ENCODE results near the gene MSI2. TPM values are rescaled to one million over a fixed set of nuclear protein-coding genes. Genes with fewer than 3 reads are reported as not detected.

Gene MSI2
- total RNA-seq, 1 experiment from 2014 or later: 174 TPM

DNA sequence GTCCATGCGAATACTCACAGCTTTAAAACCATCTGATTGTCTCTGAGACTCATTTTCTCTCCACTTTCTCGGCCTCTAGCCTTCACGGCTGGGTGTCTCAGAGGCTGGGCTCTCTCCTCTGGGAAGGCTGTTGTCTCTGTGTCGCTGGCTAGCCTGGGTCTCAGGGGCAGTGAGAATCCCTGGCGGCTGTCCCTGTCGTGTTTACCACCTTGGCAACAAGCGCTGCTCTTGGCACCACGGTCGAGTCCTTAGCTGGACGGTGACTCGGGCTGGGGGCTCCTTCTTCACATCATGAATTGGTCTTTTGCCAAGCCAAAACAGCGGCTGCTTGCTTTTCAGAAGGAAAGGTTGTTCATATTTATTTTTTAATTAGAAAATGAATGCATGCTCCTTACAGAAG lies 81.1 kb downstream of the MSI2 start:
- H3K4me3 ChIP-seq (ENCODE audit: low read depth, low read length): no peak overlapping the region
- BruUV-seq (replicated peaks): no TSS peak
- H3K9me3 ChIP-seq: no peaks in the 10 kb centered on the region
- no peaks in the 10 kb centered on the region for H3K27me3 ChIP-seq (replicated peaks; ENCODE audit: control insufficient read depth, insufficient read depth, low read length)
- Mint-ChIP-seq H3K4me3 (ENCODE audit: unreplicated experiment) (no peak overlapping the region), H3K4me1 (ENCODE audit: low read depth, unreplicated experiment) (peaks cover 10% of the 10 kb centered on the region), H3K27ac (ENCODE audit: unreplicated experiment) (no peak overlapping the region), H3K36me3 (ENCODE audit: insufficient read depth, unreplicated experiment) (peaks cover 48% of the 10 kb centered on the region), H3K9me3 (ENCODE audit: unreplicated experiment) (peaks cover 9% of the 10 kb centered on the region), H3K27me3 (ENCODE audit: insufficient read depth, unreplicated experiment) (no peaks in the 10 kb centered on the region)
- peaks cover 4% of the 10 kb centered on the region for H3K36me3 ChIP-seq (ENCODE audit: control insufficient read depth, insufficient read depth, low read length)
- H3K4me1 ChIP-seq: no peaks in the 10 kb centered on the region
- ChIA-PET CTCF (interaction anchor here (1.3 kb wide), 1 partner anchor 94 kb away, joined by 3 read pairs; no protein-coding TSS in a partner anchor), POLR2A (no interaction called here)
- intact Hi-C loops (cut with micrococcal nuclease; ENCODE audit: unreplicated experiment): no loop called here
- no peak for DNase-seq
- no peak for TF ChIP-seq CTCF (IDR thresholded peaks at IDR 0.05; ENCODE audit: insufficient read depth in 1 of 2, low read depth in 1 of 2, low read length in 1 of 2, severe bottlenecking in 1 of 2, unreplicated experiment in 1 of 2)

GRCh38 chr17:57338257-57338914 lies 82.1 kb downstream of the MSI2 start:
- ChIA-PET POLR2A (no interaction called here), CTCF (no interaction called here)
- Histone ChIP-seq H3K27me3 (replicated peaks; ENCODE audit: control insufficient read depth, insufficient read depth, low read length) (no peaks in the 10 kb centered on the region), H3K36me3 (ENCODE audit: control insufficient read depth, insufficient read depth, low read length) (peaks cover 4% of the 10 kb centered on the region), H3K4me3 (ENCODE audit: low read depth, low read length) (no peak overlapping the region), H3K4me1 (no peaks in the 10 kb centered on the region; the same call in 1 of the 2 replicates), H3K9me3 (no peaks in the 10 kb centered on the region)
- Mint-ChIP-seq H3K36me3 (ENCODE audit: insufficient read depth, unreplicated experiment) (peaks cover 48% of the 10 kb centered on the region), H3K9me3 (ENCODE audit: unreplicated experiment) (peaks cover 9% of the 10 kb centered on the region), H3K27ac (ENCODE audit: unreplicated experiment) (no peak overlapping the region), H3K4me3 (ENCODE audit: unreplicated experiment) (no peak overlapping the region), H3K4me1 (ENCODE audit: low read depth, unreplicated experiment) (peaks cover 14% of the 10 kb centered on the region), H3K27me3 (ENCODE audit: insufficient read depth, unreplicated experiment) (no peaks in the 10 kb centered on the region)
- DNase-seq: no peak
- intact Hi-C loops (cut with micrococcal nuclease; ENCODE audit: unreplicated experiment): no loop called here
- TF ChIP-seq CTCF (IDR thresholded peaks at IDR 0.05; ENCODE audit: insufficient read depth in 1 of 2, low read depth in 1 of 2, low read length in 1 of 2, severe bottlenecking in 1 of 2, unreplicated experiment in 1 of 2): no peak
- no TSS peak for BruUV-seq (replicated peaks)

- H3K4me1 ChIP-seq: no peaks in the 10 kb centered on the region; the same call in 1 of the 2 replicates
- Mint-ChIP-seq H3K4me1 (ENCODE audit: low read depth, unreplicated experiment) (peaks cover 25% of the 10 kb centered on the region), H3K36me3 (ENCODE audit: insufficient read depth, unreplicated experiment) (peaks cover 35% of the 10 kb centered on the region), H3K4me3 (ENCODE audit: unreplicated experiment) (no peak overlapping the region), H3K27me3 (ENCODE audit: insufficient read depth, unreplicated experiment) (no peaks in the 10 kb centered on the region), H3K9me3 (ENCODE audit: unreplicated experiment) (peaks cover 6% of the 10 kb centered on the region), H3K27ac (ENCODE audit: unreplicated experiment) (no peak overlapping the region)
- CTCF ChIA-PET: no interaction called here
- peaks cover 4% of the 10 kb centered on the region for H3K36me3 ChIP-seq (ENCODE audit: control insufficient read depth, insufficient read depth, low read length)
- H3K27me3 ChIP-seq (replicated peaks; ENCODE audit: control insufficient read depth, insufficient read depth, low read length): no peaks in the 10 kb centered on the region
- POLR2A ChIA-PET: no interaction called here
- no peak for DNase-seq
- intact Hi-C loops (cut with micrococcal nuclease; ENCODE audit: unreplicated experiment): no loop called here
- no peak overlapping the region for H3K4me3 ChIP-seq (ENCODE audit: low read depth, low read length)
- H3K9me3 ChIP-seq: no peaks in the 10 kb centered on the region
- no peak for TF ChIP-seq CTCF (IDR thresholded peaks at IDR 0.05; ENCODE audit: insufficient read depth in 1 of 2, low read depth in 1 of 2, low read length in 1 of 2, severe bottlenecking in 1 of 2, unreplicated experiment in 1 of 2)
- no TSS peak for BruUV-seq (replicated peaks)
Measured at GRCh38 chr17:57340160-57340981, 84.0 kb downstream of the MSI2 start.
